ENCODE measurements around the gene WNT10A. TPM values are rescaled to one million over a fixed set of nuclear protein-coding genes. Genes with fewer than 3 reads are reported as not detected.
A peak's percentile ranks its signal among the peaks of the same experiment; 100 is the strongest.
"Not testable (repeated sequence)": the region's sequence is repeated elsewhere in the genome, so short reads cannot be mapped to it uniquely, and the experiment has no call there.

WNT10A gene
- total and polyA plus RNA-seq, 4 donors, result 0.17 to 0.35 (median 0.29) TPM; not detected in 1

DNA sequence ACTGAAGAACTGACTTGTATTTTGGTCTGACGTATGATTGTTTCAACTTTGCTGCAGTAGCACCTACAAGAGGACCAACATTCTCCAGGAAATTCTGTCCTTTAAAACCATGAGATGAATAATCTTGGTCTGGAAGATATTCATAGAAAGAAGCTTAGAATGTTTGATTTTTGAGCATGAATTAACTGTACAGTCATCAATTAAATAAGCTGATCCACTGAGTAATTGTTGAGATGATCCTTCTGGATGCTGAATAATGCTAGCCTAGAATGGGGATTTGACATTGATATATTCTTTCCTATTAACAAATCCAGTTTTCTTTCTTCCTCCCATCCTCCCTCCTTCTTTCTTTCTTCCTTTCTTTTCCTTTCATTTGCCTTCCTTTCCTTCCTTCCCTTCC lies 39.9 kb downstream of the WNT10A start:
- DNase-seq (ENCODE audit: low read depth in 4 of 6, low spot score in 6 of 6), result no peak
- Histone ChIP-seq H3K4me1 (ENCODE audit: control insufficient read depth, insufficient read depth, low read length) (no peaks in the 10 kb centered on the region), H3K27ac (ENCODE audit: low read depth, low read length) (no peak overlapping the region), H3K27me3 (ENCODE audit: control insufficient read depth, insufficient read depth, low read length) (no peaks in the 10 kb centered on the region), H3K36me3 (ENCODE audit: control insufficient read depth, insufficient read depth, low read length) (no peaks in the 10 kb centered on the region), H3K4me3 (ENCODE audit: low read depth, low read length) (no peak overlapping the region), H3K9me3 (ENCODE audit: control insufficient read depth, insufficient read depth, low read length) (no peaks in the 10 kb centered on the region)
- WGBS (ENCODE audit: insufficient coverage), result no CpG with 5 or more reads among the region's 1 CpG

DNA sequence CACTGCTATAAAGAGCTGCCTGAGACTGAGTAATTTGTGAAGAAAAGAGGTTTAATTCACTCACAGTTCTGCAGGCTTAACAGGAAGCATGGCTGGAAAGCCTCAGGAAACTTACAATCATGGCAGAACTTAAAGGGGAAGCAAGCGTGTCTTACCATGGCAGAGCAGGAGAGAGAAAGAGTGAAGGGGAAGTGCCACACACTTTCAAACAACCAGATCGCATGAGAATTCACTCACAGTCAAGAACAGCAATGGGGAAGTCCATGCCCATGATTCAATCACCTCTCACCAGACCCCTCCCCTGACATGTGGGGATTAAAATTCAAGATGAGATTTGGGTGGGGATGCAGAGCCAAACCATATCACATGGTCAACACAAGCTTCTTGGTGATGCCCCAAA lies 44.1 kb downstream of the WNT10A start:
- no peak overlapping the region for H3K4me3 ChIP-seq (ENCODE audit: low read depth, low read length)
- no CpG with 5 or more reads among the region's 2 CpGs for WGBS (ENCODE audit: insufficient coverage)
- no peak for DNase-seq (ENCODE audit: low read depth in 4 of 6, low spot score in 6 of 6)
- no peaks in the 10 kb centered on the region for H3K9me3 ChIP-seq (ENCODE audit: control insufficient read depth, insufficient read depth, low read length)
- H3K27me3 ChIP-seq (ENCODE audit: control insufficient read depth, insufficient read depth, low read length), result no peaks in the 10 kb centered on the region
- no peaks in the 10 kb centered on the region for H3K4me1 ChIP-seq (ENCODE audit: control insufficient read depth, insufficient read depth, low read length)
- H3K36me3 ChIP-seq (ENCODE audit: control insufficient read depth, insufficient read depth, low read length), result no peaks in the 10 kb centered on the region
- no peak overlapping the region for H3K27ac ChIP-seq (ENCODE audit: low read depth, low read length)

DNA sequence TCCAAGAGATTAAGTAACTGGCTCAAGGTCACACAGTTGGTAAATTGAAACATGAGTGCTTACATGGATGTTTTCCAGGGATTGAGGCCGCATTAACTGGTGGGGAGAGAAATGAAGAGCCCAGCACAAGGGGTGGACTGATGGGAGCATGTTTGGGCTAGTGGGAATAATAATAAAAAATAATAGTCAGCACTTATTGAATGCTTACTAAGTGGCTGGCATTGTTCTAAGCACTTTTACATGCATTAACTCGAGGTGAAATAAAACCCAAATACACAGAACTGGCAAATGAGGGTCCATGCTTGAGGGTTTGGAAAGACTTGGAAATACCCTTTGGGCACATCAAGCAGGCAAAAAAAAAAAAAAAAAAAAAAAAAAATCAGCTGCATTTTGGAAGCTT lies 44.8 kb downstream of the WNT10A start:
- H3K27ac ChIP-seq (ENCODE audit: low read depth, low read length), result no peak overlapping the region
- no peaks in the 10 kb centered on the region for H3K4me1 ChIP-seq (ENCODE audit: control insufficient read depth, insufficient read depth, low read length)
- no peak for DNase-seq (ENCODE audit: low read depth in 4 of 6, low spot score in 6 of 6)
- H3K36me3 ChIP-seq (ENCODE audit: control insufficient read depth, insufficient read depth, low read length), result no peaks in the 10 kb centered on the region
- no peaks in the 10 kb centered on the region for H3K9me3 ChIP-seq (ENCODE audit: control insufficient read depth, insufficient read depth, low read length)
- H3K4me3 ChIP-seq (ENCODE audit: low read depth, low read length), result no peak overlapping the region
- WGBS (ENCODE audit: insufficient coverage), result 100% methylated on average over 1 of the region's 2 CpGs
- H3K27me3 ChIP-seq (ENCODE audit: control insufficient read depth, insufficient read depth, low read length), result no peaks in the 10 kb centered on the region

DNA sequence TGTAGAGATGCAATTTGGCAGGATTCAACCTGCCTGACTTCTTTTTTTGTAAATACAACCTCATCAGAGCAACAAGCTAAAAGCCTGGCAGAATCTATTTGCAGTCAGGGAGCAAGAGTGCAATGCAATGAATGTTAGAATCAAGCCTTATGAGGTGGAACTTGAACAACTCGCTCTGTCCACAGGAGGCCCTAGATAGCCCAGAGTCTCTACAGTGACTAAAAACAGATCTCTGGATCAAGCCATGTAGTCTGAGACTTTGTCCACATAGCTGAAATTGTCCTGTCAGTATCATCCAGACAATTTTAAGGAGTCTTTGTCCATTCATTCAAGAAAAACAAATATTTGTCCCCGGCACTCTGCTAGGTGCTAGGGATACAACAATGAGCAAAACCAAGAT lies 46.8 kb downstream of the WNT10A start:
- Histone ChIP-seq H3K27me3 (ENCODE audit: control insufficient read depth, insufficient read depth, low read length) (no peaks in the 10 kb centered on the region), H3K4me1 (ENCODE audit: control insufficient read depth, insufficient read depth, low read length) (no peaks in the 10 kb centered on the region), H3K4me3 (ENCODE audit: low read depth, low read length) (no peak overlapping the region), H3K36me3 (ENCODE audit: control insufficient read depth, insufficient read depth, low read length) (no peaks in the 10 kb centered on the region), H3K27ac (ENCODE audit: low read depth, low read length) (no peak overlapping the region), H3K9me3 (ENCODE audit: control insufficient read depth, insufficient read depth, low read length) (no peaks in the 10 kb centered on the region)
- WGBS (ENCODE audit: insufficient coverage), result no CpG with 5 or more reads among the region's 2 CpGs
- peak in 1 of 6 donors; percentile 2 for DNase-seq (ENCODE audit: low read depth in 4 of 6, low spot score in 6 of 6)

DNA sequence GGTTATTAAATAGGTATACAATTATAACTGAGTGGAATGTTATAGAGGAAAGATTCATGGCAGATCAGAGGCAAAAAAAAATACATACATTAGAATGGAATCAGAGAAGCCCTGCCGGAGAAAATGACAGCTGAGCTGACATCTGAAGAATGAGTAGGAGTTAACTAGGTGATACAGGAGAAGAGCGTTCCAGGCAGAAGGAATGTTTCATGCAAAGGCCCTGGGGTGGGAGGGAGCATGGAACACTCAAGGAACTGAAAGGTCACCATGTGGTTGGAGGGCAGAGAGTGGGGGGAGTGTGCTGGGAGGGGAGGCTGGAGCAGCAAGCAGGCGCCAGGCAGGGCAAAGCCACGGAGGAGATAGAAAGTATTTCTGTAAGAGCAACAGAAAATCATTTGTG lies 47.2 kb downstream of the WNT10A start:
- Histone ChIP-seq H3K27ac (ENCODE audit: low read depth, low read length) (no peak overlapping the region), H3K27me3 (ENCODE audit: control insufficient read depth, insufficient read depth, low read length) (no peaks in the 10 kb centered on the region), H3K36me3 (ENCODE audit: control insufficient read depth, insufficient read depth, low read length) (no peaks in the 10 kb centered on the region), H3K4me3 (ENCODE audit: low read depth, low read length) (no peak overlapping the region), H3K4me1 (ENCODE audit: control insufficient read depth, insufficient read depth, low read length) (no peaks in the 10 kb centered on the region), H3K9me3 (ENCODE audit: control insufficient read depth, insufficient read depth, low read length) (no peaks in the 10 kb centered on the region)
- no peak for DNase-seq (ENCODE audit: low read depth in 4 of 6, low spot score in 6 of 6)
- 88% methylated on average over 2 of the region's 4 CpGs for WGBS (ENCODE audit: insufficient coverage)

DNA sequence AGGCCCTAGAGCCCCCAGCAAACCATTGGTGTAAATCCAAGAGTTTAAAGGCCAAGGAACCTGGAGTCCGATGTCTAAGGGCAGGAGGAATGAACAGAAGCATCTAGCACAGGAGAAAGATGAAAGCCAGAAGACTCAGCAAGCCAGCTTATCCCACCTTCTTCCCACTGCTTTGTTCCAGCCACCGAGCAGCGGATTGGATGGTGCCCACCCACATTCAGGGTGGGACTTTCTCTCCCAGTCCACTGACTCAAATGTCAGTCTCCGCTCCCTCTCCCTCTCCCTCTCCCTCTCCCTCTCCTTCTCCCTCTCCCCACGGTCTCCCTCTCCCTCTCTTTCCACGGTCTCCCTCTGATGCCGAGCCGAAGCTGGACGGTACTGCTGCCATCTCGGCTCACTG lies 49.8 kb downstream of the WNT10A start:
- not testable (repeated sequence) for H3K9me3 ChIP-seq (ENCODE audit: control insufficient read depth, insufficient read depth, low read length); DNase-seq (ENCODE audit: low read depth in 4 of 6, low spot score in 6 of 6); H3K27me3 ChIP-seq (ENCODE audit: control insufficient read depth, insufficient read depth, low read length); H3K4me3 ChIP-seq (ENCODE audit: low read depth, low read length); H3K36me3 ChIP-seq (ENCODE audit: control insufficient read depth, insufficient read depth, low read length); H3K27ac ChIP-seq (ENCODE audit: low read depth, low read length); H3K4me1 ChIP-seq (ENCODE audit: control insufficient read depth, insufficient read depth, low read length)
- 94% methylated on average over 2 of the region's 10 CpGs for WGBS (ENCODE audit: insufficient coverage)

DNA sequence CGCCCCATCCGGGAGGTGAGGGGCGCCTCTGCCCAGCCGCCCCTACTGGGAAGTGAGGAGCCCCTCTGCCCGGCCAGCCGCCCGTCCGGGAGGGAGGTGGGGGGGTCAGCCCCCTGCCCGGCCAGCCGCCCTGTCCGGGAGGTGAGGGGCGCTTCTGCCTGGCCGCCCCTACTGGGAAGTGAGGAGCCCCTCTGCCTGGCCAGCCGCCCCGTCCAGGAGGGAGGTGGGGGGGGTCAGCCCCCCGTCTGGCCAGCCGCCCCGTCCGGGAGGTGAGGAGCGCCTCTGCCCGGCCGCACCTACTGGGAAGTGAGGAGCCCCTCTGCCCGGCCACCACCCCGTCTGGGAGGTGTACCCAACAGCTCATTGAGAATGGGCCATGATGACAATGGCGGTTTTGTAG lies 51.1 kb downstream of the WNT10A start:
- peaks cover 10% of the 10 kb centered on the region for H3K27me3 ChIP-seq (ENCODE audit: control insufficient read depth, insufficient read depth, low read length)
- not testable (repeated sequence) for H3K27ac ChIP-seq (ENCODE audit: low read depth, low read length); H3K9me3 ChIP-seq (ENCODE audit: control insufficient read depth, insufficient read depth, low read length); H3K4me3 ChIP-seq (ENCODE audit: low read depth, low read length); DNase-seq (ENCODE audit: low read depth in 4 of 6, low spot score in 6 of 6); H3K36me3 ChIP-seq (ENCODE audit: control insufficient read depth, insufficient read depth, low read length); H3K4me1 ChIP-seq (ENCODE audit: control insufficient read depth, insufficient read depth, low read length)
- 91% methylated on average over 4 of the region's 25 CpGs for WGBS (ENCODE audit: insufficient coverage)

Small RNA genes within 50 kb of the gene (small RNA-seq; reads per million reads assigned to genes)
- gene RNU6-642P (ENCODE audit: low replicate concordance), result not detected

Other genes starting within 250 kb of the WNT10A start
- 10 to 100 TPM; 10.8 to 13.2 TPM for gene ZNF142, start 221.2 kb upstream of the WNT10A start, total RNA-seq
- gene ZNF142, start 221.2 kb upstream of the WNT10A start, polyA plus RNA-seq (ENCODE audit: insufficient read length in 2 of 2), result 10 to 100 TPM; 25.1 to 25.8 TPM
- 10 to 100 TPM; 25.0 to 42.9 TPM for gene BCS1L, start 221.2 kb upstream of the WNT10A start, total RNA-seq
- 10 to 100 TPM; 56.8 to 64.2 TPM for gene BCS1L, start 221.2 kb upstream of the WNT10A start, polyA plus RNA-seq (ENCODE audit: insufficient read length in 2 of 2)
- 10 to 100 TPM; 28.3 to 41.8 TPM for gene RNF25, start 208.8 kb upstream of the WNT10A start, total RNA-seq
- gene RNF25, start 208.8 kb upstream of the WNT10A start, polyA plus RNA-seq (ENCODE audit: insufficient read length in 2 of 2), result 10 to 100 TPM; 57.6 to 61.5 TPM
- 10 to 100 TPM; 24.9 to 61.3 TPM for gene STK36, start 208.8 kb upstream of the WNT10A start, total RNA-seq
- 10 to 100 TPM; 62.2 to 89.1 TPM for gene STK36, start 208.8 kb upstream of the WNT10A start, polyA plus RNA-seq (ENCODE audit: insufficient read length in 2 of 2)
- 10 to 100 TPM; 14.2 to 29.8 TPM for gene TTLL4, start 170.0 kb upstream of the WNT10A start, total RNA-seq
- 10 to 100 TPM; 29.0 to 37.4 TPM for gene TTLL4, start 170.0 kb upstream of the WNT10A start, polyA plus RNA-seq (ENCODE audit: insufficient read length in 2 of 2)
- 10 to 100 TPM; 12.1 to 49.0 TPM for gene CYP27A1, start 98.7 kb upstream of the WNT10A start, total RNA-seq
- 10 to 100 TPM; 10.3 to 18.5 TPM for gene CYP27A1, start 98.7 kb upstream of the WNT10A start, polyA plus RNA-seq (ENCODE audit: insufficient read length in 2 of 2)
- gene PRKAG3, start 49.0 kb upstream of the WNT10A start, total RNA-seq, result under 1 TPM in 1 of 2 donors, not detected in 1; 0.06 TPM
- under 1 TPM in 1 of 2 donors, not detected in 1; 0.23 TPM for gene PRKAG3, start 49.0 kb upstream of the WNT10A start, polyA plus RNA-seq (ENCODE audit: insufficient read length in 2 of 2)
- 1 to 10 TPM; 1.6 to 6.5 TPM for gene WNT6, start 21.0 kb upstream of the WNT10A start, total RNA-seq
- 1 to 10 TPM; 1.7 to 9.7 TPM for gene WNT6, start 21.0 kb upstream of the WNT10A start, polyA plus RNA-seq (ENCODE audit: insufficient read length in 2 of 2)
- 1 to 10 TPM; 2.9 to 7.2 TPM for gene CDK5R2, start 78.8 kb downstream of the WNT10A start, total RNA-seq
- 10 to 100 TPM; 62.5 to 66.1 TPM for gene CDK5R2, start 78.8 kb downstream of the WNT10A start, polyA plus RNA-seq (ENCODE audit: insufficient read length in 2 of 2)
- not detected for gene FEV, start 104.3 kb downstream of the WNT10A start, total RNA-seq
- gene FEV, start 104.3 kb downstream of the WNT10A start, polyA plus RNA-seq (ENCODE audit: insufficient read length in 2 of 2), result under 1 TPM; 0.11 to 0.14 TPM
- not detected for gene CRYBA2, start 112.6 kb downstream of the WNT10A start, total RNA-seq
- gene CRYBA2, start 112.6 kb downstream of the WNT10A start, polyA plus RNA-seq (ENCODE audit: insufficient read length in 2 of 2), result under 1 TPM; 0.63 to 0.76 TPM
- 1 to 10 TPM in 1 of 2 donors, under 1 TPM in 1; 0.79 to 4.8 TPM for gene CFAP65, start 160.7 kb downstream of the WNT10A start, total RNA-seq
- gene CFAP65, start 160.7 kb downstream of the WNT10A start, polyA plus RNA-seq (ENCODE audit: insufficient read length in 2 of 2), result 1 to 10 TPM; 5.3 to 9.0 TPM
- under 1 TPM; 0.28 to 0.30 TPM for gene IHH, start 180.1 kb downstream of the WNT10A start, total RNA-seq
- under 1 TPM; 0.39 to 0.59 TPM for gene IHH, start 180.1 kb downstream of the WNT10A start, polyA plus RNA-seq (ENCODE audit: insufficient read length in 2 of 2)

Measured in spinal cord (tissue), 10 donors.